Caco-2 (cell line): ENCODE measurements around the gene DNAJB11. TPM values are rescaled to one million over a fixed set of nuclear protein-coding genes. Genes with fewer than 3 reads are reported as not detected.
"Not testable (repeated sequence)": the region's sequence is repeated elsewhere in the genome, so short reads cannot be mapped to it uniquely, and the experiment has no call there.

Source experiments
- BruUV-seq: library from RNA; stranded (reverse); fragments of 400-500 nt; replicated peaks from 2 replicates; lab custom pipeline; 2021; lab: Mats Ljungman, UMichigan
- CTCF ChIA-PET: fragments of 300-600 bp; sonication (Branson Sonifier 250); formaldehyde crosslinking; loops from one replicate; lab custom pipeline; 2022; ENCODE audit warnings: antibody characterized with exemption; lab: Charles Lee
- POLR2A ChIA-PET: fragments of 300-600 bp; sonication (Branson Sonifier 250); formaldehyde crosslinking; loops from one replicate; lab custom pipeline; 2022; ENCODE audit warnings: antibody characterized with exemption; lab: Charles Lee
- DNase-seq, 2 experiments: peaks; one replicate each; pipeline versions ENCODE4 v3.0.0 to v3.0.0-alpha.2; 2020 to 2022
- H3K27me3 ChIP-seq: replicated peaks from 2 replicates; pipeline ENCODE4 v1.6.0; 2011; ENCODE audit warnings: low read length; ENCODE audit not compliant: control insufficient read depth, insufficient read depth
- H3K36me3 ChIP-seq: 2 replicates; pipeline ENCODE4 v1.5.1; 2011; ENCODE audit warnings: low read length; ENCODE audit not compliant: control insufficient read depth, insufficient read depth
- H3K4me1 ChIP-seq: fragments of 250-450 bp; sonication (Bioruptor Pico); 2 replicates; pipeline ENCODE4 v1.5.1; 2020; ENCODE audit warnings: mild to moderate bottlenecking
- H3K4me3 ChIP-seq: 2 replicates; pipeline ENCODE4 v1.5.1; 2011; ENCODE audit warnings: low read depth, mild to moderate bottlenecking, control low read depth, low read length
- H3K9me3 ChIP-seq: fragments of 250-450 bp; sonication (Bioruptor Pico); 2 replicates; pipeline ENCODE4 v1.5.1; 2020; ENCODE audit warnings: mild to moderate bottlenecking, moderate library complexity
- H3K27ac Mint-ChIP-seq: one replicate; pipeline ENCODE4 v1.8.0; 2022; ENCODE audit warnings: mixed read lengths; ENCODE audit not compliant: unreplicated experiment
- H3K27me3 Mint-ChIP-seq: one replicate; pipeline ENCODE4 v1.8.0; 2022; ENCODE audit warnings: mixed read lengths; ENCODE audit not compliant: insufficient read depth, unreplicated experiment
- H3K36me3 Mint-ChIP-seq: one replicate; pipeline ENCODE4 v1.8.0; 2022; ENCODE audit warnings: mild to moderate bottlenecking, mixed read lengths; ENCODE audit not compliant: insufficient read depth, unreplicated experiment
- H3K4me1 Mint-ChIP-seq: one replicate; pipeline ENCODE4 v1.8.0; 2022; ENCODE audit warnings: low read depth, mixed read lengths; ENCODE audit not compliant: unreplicated experiment
- H3K4me3 Mint-ChIP-seq: one replicate; pipeline ENCODE4 v1.8.0; 2022; ENCODE audit warnings: mild to moderate bottlenecking, moderate library complexity, mixed read lengths; ENCODE audit not compliant: unreplicated experiment
- H3K9me3 Mint-ChIP-seq: one replicate; pipeline ENCODE4 v1.8.0; 2022; ENCODE audit warnings: mixed read lengths; ENCODE audit not compliant: unreplicated experiment
- intact Hi-C: fragments of 100-400 bp; cut with micrococcal nuclease; formaldehyde crosslinking; loops from one replicate; pipeline ENCODE4 v1.10.0; 2022; ENCODE audit not compliant: unreplicated experiment
- total RNA-seq: library from RNA; stranded (reverse); gene quantifications from 2 replicates; pipeline ENCODE4 v1.2.3, GENCODE V29; 2022
- TF ChIP-seq, protein P1 (sequence below), 2 experiments: fragments of 200-600 bp in 1 of 2; IDR thresholded peaks; 1 replicate in 1 of 2; 2 replicates in 1 of 2; pipeline versions ENCODE4 v1.5.1 to v1.8.0; 2011 to 2022; ENCODE audit warnings: antibody characterized with exemption in 1 of 2, control low read depth in 1 of 2, inconsistent platforms in 1 of 2, low read depth in 1 of 2, low read length in 1 of 2, mild to moderate bottlenecking in 1 of 2, moderate library complexity in 1 of 2; ENCODE audit not compliant: insufficient read depth in 1 of 2, severe bottlenecking in 1 of 2, unreplicated experiment in 1 of 2

DNAJB11 gene
- total RNA-seq, 1 experiment from 2014 or later: 95.7 TPM

- DNase-seq: no peak
- H3K4me1 ChIP-seq: no peaks in the 10 kb centered on the region
- intact Hi-C loops: no loop called here
- POLR2A ChIA-PET: no interaction called here
- CTCF ChIA-PET: interaction anchor here (0.9 kb wide), 1 partner anchor 14 kb away, joined by 3 read pairs; no protein-coding TSS in a partner anchor
- H3K27ac Mint-ChIP-seq: no peak overlapping the region
- H3K4me1 Mint-ChIP-seq: peaks cover 22% of the 10 kb centered on the region
- H3K27me3 ChIP-seq: no peaks in the 10 kb centered on the region; the same call in 1 of the 2 replicates
- TF ChIP-seq, protein P1, sequence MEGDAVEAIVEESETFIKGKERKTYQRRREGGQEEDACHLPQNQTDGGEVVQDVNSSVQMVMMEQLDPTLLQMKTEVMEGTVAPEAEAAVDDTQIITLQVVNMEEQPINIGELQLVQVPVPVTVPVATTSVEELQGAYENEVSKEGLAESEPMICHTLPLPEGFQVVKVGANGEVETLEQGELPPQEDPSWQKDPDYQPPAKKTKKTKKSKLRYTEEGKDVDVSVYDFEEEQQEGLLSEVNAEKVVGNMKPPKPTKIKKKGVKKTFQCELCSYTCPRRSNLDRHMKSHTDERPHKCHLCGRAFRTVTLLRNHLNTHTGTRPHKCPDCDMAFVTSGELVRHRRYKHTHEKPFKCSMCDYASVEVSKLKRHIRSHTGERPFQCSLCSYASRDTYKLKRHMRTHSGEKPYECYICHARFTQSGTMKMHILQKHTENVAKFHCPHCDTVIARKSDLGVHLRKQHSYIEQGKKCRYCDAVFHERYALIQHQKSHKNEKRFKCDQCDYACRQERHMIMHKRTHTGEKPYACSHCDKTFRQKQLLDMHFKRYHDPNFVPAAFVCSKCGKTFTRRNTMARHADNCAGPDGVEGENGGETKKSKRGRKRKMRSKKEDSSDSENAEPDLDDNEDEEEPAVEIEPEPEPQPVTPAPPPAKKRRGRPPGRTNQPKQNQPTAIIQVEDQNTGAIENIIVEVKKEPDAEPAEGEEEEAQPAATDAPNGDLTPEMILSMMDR (IDR thresholded peaks at IDR 0.05; ENCODE audit: insufficient read depth in 1 of 2, low read depth in 1 of 2, low read length in 1 of 2, severe bottlenecking in 1 of 2, unreplicated experiment in 1 of 2): no peak
- H3K36me3 Mint-ChIP-seq: no peaks in the 10 kb centered on the region
- no TSS peak for BruUV-seq
- H3K4me3 Mint-ChIP-seq: no peak overlapping the region
- H3K9me3 Mint-ChIP-seq: no peaks in the 10 kb centered on the region
- H3K4me3 ChIP-seq: no peak overlapping the region
- H3K36me3 ChIP-seq: no peaks in the 10 kb centered on the region
- no peaks in the 10 kb centered on the region for H3K27me3 Mint-ChIP-seq
- H3K9me3 ChIP-seq: no peaks in the 10 kb centered on the region
These were observed 63.0 kb downstream of the DNAJB11 start for GRCh38 chr3:186633481-186633880.

DNA sequence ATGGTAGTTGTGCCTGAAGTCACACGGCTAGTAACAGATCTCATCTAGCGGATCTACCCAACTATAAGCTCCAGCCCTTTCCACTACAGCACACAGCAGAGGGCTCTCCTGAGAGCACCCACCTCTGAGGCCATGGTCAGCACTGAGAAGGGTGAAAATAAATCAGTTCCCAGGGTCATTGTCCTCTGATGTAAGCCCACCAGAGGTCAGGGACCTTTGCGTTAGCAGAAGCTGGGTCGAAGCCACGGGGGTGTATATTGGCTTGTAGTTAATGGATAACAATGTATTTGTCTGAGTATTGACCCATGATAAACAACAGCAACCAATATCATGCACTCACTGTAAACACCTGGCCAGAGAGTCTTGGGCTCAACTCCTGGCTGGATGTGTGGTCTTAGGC is 63.7 kb downstream of the DNAJB11 start:
- H3K36me3 Mint-ChIP-seq, H3K9me3 ChIP-seq, intact Hi-C loops: not testable (repeated sequence)

More for the DNA sequence above, 63.7 kb downstream of the DNAJB11 start:
- H3K36me3 ChIP-seq, BruUV-seq, H3K27ac Mint-ChIP-seq, H3K9me3 Mint-ChIP-seq, H3K4me1 ChIP-seq, H3K27me3 ChIP-seq, CTCF ChIA-PET, H3K4me3 ChIP-seq, H3K27me3 Mint-ChIP-seq, DNase-seq, POLR2A ChIA-PET, H3K4me3 Mint-ChIP-seq: not testable (repeated sequence)
- peaks cover 20% of the 10 kb centered on the region for H3K4me1 Mint-ChIP-seq

Other genes starting within 250 kb of the DNAJB11 start
- gene DGKG, start 208.5 kb upstream of the DNAJB11 start, total RNA-seq: 0.32 and 0.81 TPM in 2 replicates
- gene CRYGS, start 26.3 kb upstream of the DNAJB11 start, total RNA-seq: 1.6 and 3.2 TPM in 2 replicates
- 14.5 and 14.7 TPM in 2 replicates for gene TBCCD1, start 3.4 kb upstream of the DNAJB11 start, total RNA-seq
- gene AHSG, start 42.3 kb downstream of the DNAJB11 start, total RNA-seq: 222 and 237 TPM in 2 replicates
- gene FETUB, start 69.7 kb downstream of the DNAJB11 start, total RNA-seq: 0.30 TPM in 1 of 2 replicates, not detected in the other
- 0.12 TPM in 1 of 2 replicates, not detected in the other for gene HRG, start 95.3 kb downstream of the DNAJB11 start, total RNA-seq
- gene KNG1, start 146.6 kb downstream of the DNAJB11 start, total RNA-seq: 6.7 and 9.5 TPM in 2 replicates
- gene EIF4A2, start 212.9 kb downstream of the DNAJB11 start, total RNA-seq: 346 and 359 TPM in 2 replicates
- gene RFC4, start 235.8 kb downstream of the DNAJB11 start, total RNA-seq: 52.6 and 62.2 TPM in 2 replicates